Esophagus muscularis mucosa (tissue), 3 donors: Measurements from ENCODE around the gene NR5A2.

ENCODE experiments used
- CTCF ChIP-seq, 3 experiments: fragments of 200-600 bp in 2 of 3; fragments of 450-650 bp in 1 of 3; sonication (generic) in 2 of 3; IDR thresholded peaks; one replicate each; pipeline ENCODE4 v1.5.1; 2017 to 2019; ENCODE audit warnings: antibody characterized with exemption in 3 of 3, mild to moderate bottlenecking in 2 of 3, moderate library complexity in 1 of 3
- POLR2AphosphoS5 ChIP-seq, 2 donors: sonication (generic); formaldehyde crosslinking; IDR thresholded peaks; one replicate each; pipeline ENCODE4 v1.6.1; 2017; ENCODE audit warnings: antibody characterized with exemption in 2 of 2

DNA sequence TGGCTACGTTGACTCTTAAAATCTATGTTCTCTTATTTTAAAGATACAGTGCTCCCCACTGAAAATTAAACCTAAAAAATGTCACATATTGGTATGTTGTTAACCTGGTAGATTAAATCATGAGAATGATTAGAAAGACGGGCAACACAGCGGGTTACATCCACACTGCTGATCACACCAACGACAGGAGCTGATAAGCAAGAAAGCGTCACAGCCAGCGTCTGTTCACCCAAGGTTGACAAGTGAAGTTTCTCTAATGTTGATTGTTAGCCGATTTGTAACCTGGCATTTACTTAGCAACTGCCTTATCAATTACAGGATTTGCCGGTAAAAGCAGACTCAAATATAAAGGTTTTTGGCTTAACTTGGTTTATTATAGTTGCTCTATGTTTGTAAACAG lies 149.3 kb downstream of the NR5A2 start:
- TF ChIP-seq CTCF (IDR thresholded peaks at IDR 0.05) (no peak), POLR2AphosphoS5 (IDR thresholded peaks at IDR 0.05) (no peak)
